GM11168 (cell line): ENCODE measurements around the gene JMJD6.
"Not testable (repeated sequence)": the region's sequence is repeated elsewhere in the genome, so short reads cannot be mapped to it uniquely, and the experiment has no call there.

Source experiments
- in situ Hi-C: fragments of 300-500 bp; cut with MboI; formaldehyde crosslinking; loops from one replicate; pipeline ENCODE4 v1.12.0; 2022; ENCODE audit warnings: low sequenced_read_pairs; ENCODE audit not compliant: unreplicated experiment

Gene JMJD6

GRCh38 chr17:76720211-76720610 lies 6.2 kb downstream of the JMJD6 start:
- in situ Hi-C loops: no loop called here

GRCh38 chr17:76718516-76718915 lies 7.9 kb downstream of the JMJD6 start:
- in situ Hi-C loops: no loop called here

DNA sequence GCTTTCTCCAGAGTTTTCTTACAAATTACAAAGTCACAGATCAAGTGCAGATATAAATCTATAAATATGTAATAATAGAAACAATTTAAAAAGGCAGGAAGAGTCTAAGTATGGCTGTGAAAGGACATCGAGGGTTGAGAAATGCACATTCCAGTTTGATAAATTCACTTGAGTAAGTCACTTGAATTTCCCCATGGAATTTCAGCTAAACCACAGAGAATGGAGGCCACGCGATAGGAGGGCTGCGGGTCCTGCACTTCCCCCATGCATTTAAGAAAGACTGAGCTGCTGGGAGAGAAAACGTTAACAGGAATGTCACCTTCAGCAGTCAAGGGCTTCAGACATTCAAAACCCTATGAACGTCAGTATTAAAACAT lies 9.6 kb downstream of the JMJD6 start:
- in situ Hi-C loops: no loop called here

GRCh38 chr17:76716146-76716838 lies 10.1 kb downstream of the JMJD6 start:
- in situ Hi-C loops: no loop called here

GRCh38 chr17:76715496-76715830 lies 10.9 kb downstream of the JMJD6 start:
- in situ Hi-C loops: no loop called here

DNA sequence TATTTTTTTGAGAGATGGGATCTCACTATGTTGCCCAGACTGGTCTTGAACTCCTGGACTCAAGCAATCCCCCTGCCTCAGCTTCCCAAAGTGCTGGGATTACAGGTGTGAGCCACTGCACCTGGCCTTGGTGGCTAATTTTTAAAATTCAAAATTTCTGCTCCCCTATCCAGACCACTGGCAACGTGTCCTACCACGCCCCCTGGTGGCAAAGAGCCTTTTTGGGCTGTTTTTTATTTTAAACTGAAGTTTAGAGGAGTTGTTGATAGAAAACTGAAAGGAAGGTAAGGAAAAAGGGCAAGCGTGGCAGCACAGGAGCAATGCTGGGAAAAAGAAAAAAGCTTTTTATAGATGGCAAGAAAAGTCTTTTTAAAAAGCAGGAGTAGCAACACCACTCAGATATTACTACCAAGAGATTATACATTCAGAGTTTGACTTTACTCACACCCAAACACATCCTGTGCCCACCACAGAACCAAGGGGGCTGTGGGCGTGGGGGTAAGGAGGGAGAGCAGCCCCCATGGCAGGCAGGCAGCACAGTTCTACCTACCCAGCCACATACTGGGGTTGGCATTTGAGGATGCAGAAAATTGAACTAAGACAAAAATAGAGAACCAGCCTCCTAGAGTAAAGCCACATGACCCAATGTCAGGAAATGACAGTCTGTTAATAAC lies 11.4 kb downstream of the JMJD6 start:
- in situ Hi-C loops: no loop called here

DNA sequence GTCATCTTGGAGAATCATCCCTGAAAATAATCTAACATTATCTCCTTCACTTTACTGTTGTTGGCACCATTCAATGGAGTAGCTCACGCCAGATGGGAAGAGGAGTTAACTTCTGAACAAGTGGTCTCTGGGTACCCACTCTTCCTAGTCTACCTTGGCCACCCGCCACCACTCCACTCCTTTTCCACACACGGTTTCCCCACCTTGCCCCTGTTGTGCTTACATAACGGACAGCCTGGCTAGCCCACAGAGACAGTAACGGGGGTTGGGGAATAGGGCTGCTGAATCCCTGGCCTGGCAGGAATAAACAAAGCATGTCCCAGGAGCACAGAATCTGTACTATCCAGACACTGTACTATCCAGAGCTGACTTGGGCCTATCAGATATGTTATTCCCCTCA lies 12.1 kb downstream of the JMJD6 start:
- in situ Hi-C loops: no loop called here

DNA sequence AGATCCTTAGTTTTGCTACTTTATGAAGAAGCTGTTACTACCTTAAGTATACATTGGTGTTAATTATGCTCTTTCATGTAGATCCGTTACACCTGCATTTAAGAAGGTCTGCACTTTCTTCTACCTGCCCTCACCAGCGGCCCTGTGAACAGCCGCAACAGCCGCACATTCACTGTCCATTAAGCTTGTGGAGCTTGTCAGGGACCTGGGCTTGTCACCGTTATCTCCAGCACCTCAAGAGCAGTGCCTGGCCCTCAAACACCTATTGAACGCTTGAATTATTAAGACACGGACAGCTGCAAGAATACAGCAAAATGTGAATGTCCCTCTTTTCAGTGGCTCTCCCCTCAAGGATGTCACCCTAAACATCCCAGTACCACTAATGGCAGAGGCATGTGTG lies 12.6 kb downstream of the JMJD6 start:
- in situ Hi-C loops: no loop called here

GRCh38 chr17:76712321-76712720 lies 14.1 kb downstream of the JMJD6 start:
- in situ Hi-C loops: not testable (repeated sequence)

GRCh38 chr17:76710863-76711611 lies 15.4 kb downstream of the JMJD6 start, which contains the start of gene MXRA7:
MXRA7 (minus strand) TSS chr17:76710965; CDS start chr17:76710946, 19 bp downstream.
- in situ Hi-C loops: no loop called here

DNA sequence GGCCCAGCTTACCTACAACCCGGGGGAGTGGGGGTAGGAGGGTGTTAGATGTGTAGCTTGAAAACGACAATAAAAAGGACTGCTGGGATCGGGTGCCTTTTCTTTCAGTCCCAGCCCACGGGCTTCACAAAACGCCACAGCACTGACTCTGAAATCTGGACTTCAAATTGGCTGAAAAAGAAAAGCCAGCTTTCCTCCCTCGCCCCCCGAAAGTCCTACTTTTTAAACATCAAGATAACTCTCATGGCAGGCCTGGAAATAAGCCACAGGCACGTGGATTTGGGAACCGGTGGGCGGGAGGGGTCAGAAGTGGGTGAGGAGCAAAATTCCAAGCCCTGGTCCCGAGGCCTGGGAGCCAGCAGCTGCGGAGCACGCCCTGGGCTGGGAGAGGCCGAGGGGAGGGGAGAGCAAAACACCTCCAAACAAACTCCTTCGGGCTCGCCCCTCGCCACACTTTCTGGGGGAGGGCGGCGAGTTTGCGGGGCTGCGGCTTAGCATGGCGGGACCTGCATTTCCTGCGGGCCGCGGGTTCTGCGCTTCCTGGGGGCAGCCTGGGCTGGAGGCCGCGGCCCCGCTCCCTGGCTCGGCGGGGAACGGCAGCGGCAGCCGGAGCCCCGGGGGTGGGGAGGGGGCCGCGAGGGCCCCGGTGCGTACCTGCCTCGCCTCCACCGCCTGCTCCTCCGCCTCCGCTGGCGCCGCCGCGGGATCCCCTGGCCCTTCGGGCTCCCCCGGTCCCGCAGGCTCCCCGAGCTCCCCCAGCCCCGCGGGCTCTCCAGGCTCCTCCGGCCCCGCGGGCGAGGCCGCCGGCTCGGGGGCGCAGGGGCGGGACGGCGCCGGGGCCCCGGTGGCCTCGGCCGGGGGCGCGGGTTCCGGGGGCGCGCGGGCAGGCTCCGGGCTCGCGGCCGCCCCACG lies 16.2 kb downstream of the JMJD6 start:
- in situ Hi-C loops: not testable (repeated sequence)

DNA sequence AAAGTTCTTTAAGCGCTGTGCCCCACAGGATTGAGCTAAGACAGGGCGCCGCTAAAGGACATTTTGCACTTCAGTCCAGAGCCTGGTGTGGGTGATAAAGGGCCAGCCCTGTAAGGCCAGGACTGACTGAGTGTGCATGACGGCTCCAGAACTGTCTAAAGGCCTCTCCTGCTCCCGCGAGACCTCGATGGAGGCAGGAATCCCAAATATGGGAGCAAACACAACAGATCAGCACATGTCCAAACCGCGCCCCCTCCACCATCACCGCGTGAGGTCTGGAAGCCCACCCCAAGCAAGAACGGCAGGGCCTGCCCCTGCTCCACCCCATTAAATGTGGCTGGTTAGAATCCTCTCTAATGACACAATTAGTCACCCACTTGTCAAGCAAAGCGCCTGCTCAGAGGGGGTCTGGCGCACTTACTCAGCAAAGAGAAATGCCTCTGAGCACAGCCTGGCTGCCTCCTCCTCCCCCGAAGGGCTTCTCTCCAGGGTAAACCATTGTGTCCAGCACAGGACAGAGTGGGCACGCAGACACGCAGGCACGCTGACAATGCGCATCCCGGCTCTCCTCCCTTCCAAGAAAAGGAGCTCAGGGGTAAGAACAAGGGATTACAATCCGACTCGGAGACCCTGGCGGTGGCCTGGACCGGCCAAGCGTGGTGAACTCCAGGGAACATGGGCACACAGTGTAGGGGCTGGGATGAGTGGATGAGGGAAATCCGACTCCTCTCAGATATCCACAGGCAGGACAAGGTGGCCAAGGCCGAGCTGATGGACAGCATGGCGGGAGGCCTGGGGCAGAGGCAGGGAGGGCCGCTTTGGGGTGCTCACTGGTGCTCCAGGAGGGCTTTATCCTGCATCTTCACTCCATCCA lies 17.1 kb downstream of the JMJD6 start:
- in situ Hi-C loops: no loop called here

GRCh38 chr17:76707985-76708807 lies 18.2 kb downstream of the JMJD6 start:
- in situ Hi-C loops: no loop called here

- in situ Hi-C loops: no loop called here
These were observed 19.6 kb downstream of the JMJD6 start for GRCh38 chr17:76706817-76707216.

DNA sequence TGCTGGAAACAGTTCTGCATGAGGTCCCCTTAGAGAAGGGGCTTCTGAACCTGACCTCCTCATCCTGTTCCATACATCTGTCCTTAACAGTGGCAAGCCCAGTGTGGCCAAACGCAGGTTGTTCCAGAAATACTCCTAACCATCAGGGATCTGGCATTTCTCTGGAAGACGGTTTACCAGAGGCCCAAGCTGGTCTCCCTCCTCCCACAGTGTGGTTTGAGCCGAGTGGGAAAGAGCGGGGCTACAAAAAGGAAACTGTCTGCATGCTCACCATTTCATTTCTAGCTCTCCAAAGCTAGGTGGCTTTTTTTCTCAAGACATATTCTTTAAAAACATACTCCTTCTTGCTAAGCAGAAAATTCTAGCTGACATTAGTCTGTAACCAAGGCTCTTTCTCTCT lies 21.6 kb downstream of the JMJD6 start:
- in situ Hi-C loops: no loop called here

DNA sequence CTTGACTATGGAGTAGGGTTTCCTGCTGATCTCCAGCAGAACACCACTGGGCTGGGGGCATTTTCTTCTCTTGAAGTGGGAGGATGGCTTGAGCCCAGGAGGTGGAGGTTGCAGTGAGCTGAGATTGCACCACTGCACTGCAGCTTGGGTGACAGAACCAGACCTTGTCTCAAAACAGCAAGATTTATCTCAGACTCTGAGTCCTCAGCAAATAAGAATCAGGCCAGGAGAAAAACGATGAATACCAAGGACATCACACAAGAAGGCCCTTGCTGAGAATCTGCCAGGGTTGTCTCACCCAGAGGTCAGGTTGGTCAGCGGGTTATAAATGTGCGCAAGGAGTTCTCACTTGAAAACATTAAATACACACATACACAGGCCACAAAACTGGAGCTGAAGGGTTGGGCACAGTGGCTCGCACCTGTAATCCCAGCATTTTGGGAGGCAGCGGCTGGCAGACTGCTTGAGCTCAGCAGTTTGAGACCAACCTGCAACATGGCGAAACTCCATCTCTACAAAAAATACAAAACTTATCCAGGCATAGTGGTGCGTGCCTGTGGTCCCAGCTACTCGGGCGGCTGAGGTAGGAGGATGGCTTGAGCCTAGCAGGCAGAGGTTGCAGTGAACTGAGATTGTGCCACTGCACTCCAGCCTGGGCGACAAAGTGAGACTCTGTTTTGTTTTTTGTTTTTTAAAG lies 23.3 kb downstream of the JMJD6 start:
- in situ Hi-C loops: no loop called here

GRCh38 chr17:76702076-76702475 lies 24.3 kb downstream of the JMJD6 start:
- in situ Hi-C loops: no loop called here

DNA sequence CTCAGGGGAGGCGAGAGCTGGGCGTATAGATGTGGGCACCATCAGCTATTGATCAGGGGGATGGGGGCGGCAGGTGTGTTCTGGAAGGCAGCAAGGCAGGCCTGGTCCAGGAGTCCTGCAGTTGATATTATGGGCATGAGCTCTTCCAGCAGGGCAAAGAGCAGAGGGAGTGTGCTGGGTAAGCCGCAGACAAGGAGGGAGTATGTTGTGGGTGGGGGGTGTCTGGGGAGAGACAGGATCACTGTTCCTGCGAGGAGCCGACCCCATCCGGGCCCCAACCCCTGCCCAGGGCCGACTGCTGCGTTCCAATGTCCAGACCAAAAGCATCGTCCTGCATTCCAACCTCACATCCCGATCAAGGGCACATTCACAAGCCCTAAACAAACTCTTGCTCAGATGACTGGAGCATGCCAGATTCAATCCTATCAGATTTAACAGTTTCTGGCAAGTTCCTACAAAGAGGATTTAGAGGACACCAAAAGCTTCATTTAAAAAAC lies 24.9 kb downstream of the JMJD6 start:
- in situ Hi-C loops: no loop called here
